ENCODE data around the gene C1orf167.

GRCh38 chr1:11720033-11720376 is 42.0 kb upstream of the C1orf167 start:
- no peak for TF ChIP-seq CTCF (IDR thresholded peaks at IDR 0.05; ENCODE audit: low read length)
- TF ChIP-seq EZH2 (IDR thresholded peaks at IDR 0.05; ENCODE audit: borderline replicate concordance, low read length), result no peak
